HCT116 (cell line): Measurements from ENCODE around the gene ABL1. TPM values are rescaled to one million over a fixed set of nuclear protein-coding genes. Genes with fewer than 3 reads are reported as not detected.
A peak's percentile ranks its signal among the peaks of the same experiment; 100 is the strongest.

Experiments
- ATAC-seq: fragments of 200-7000 bp; cut with Tn5 transposase; 2 replicates; pipeline ENCODE4 v1.9.1; 2020; ENCODE audit warnings: mild to moderate bottlenecking, moderate library complexity
- BruUV-seq: library from RNA; stranded (reverse); fragments of 400-500 nt; replicated peaks from 2 replicates; lab custom pipeline; 2021; lab: Mats Ljungman, UMichigan
- CTCF ChIA-PET: fragments of 300-600 bp; sonication (Branson Sonifier 250); formaldehyde crosslinking; loops from one replicate; lab custom pipeline; 2021; ENCODE audit warnings: antibody characterized with exemption; lab: Charles Lee
- POLR2A ChIA-PET: fragments of 300-600, 350-600 bp; sonication (Branson Sonifier 250); formaldehyde crosslinking; loops from one replicate; lab custom pipeline; 2021; ENCODE audit warnings: antibody characterized with exemption; lab: Charles Lee
- RAD21 ChIA-PET, 2 experiments: fragments of 300-600 bp; sonication (Branson Sonifier 250); formaldehyde crosslinking; loops; one replicate each; lab custom pipeline; 2023; ENCODE audit warnings: low total read pairs in 2 of 2; ENCODE audit not compliant: uncharacterized antibody in 2 of 2, unreplicated experiment in 2 of 2, low non-redundant PET in 1 of 2; lab: Charles Lee
- DNase-seq: peaks from one replicate; pipeline ENCODE4 v3.0.0-alpha.2; 2010; ENCODE audit warnings: low read depth, low spot score
- H2AFZ ChIP-seq: fragments of 200-600 bp; shearing (Covaris generic), sonication (generic); 2 replicates; pipeline ENCODE4 v1.6.1; 2017; ENCODE audit warnings: low read depth, mixed run types, mixed read lengths, antibody characterized with exemption, low read length; ENCODE audit not compliant: poor library complexity, severe bottlenecking
- H3K27ac ChIP-seq: 2 replicates; pipeline ENCODE4 v1.5.1; 2012; ENCODE audit warnings: low read depth, low read length
- H3K27me3 ChIP-seq: fragments of 200-600 bp; sonication (generic); 2 replicates; pipeline ENCODE4 v1.6.1; 2016; ENCODE audit warnings: mixed run types, low read length, mixed read lengths; ENCODE audit not compliant: insufficient read depth
- H3K36me3 ChIP-seq, 2 experiments: fragments of 200-500 bp in 1 of 2; fragments of 200-600 bp in 1 of 2; sonication (Bioruptor generic) in 1 of 2; sonication (generic) in 1 of 2; 2 replicates each; pipeline versions ENCODE4 v1.5.1 to v1.6.1; 2014 to 2016; ENCODE audit warnings: low read length in 2 of 2, inconsistent platforms in 1 of 2, mixed read lengths in 1 of 2, mixed run types in 1 of 2; ENCODE audit not compliant: insufficient read depth in 2 of 2, control insufficient read depth in 1 of 2
- H3K4me1 ChIP-seq, 2 experiments: fragments of 200-600 bp in 1 of 2; sonication (generic) in 1 of 2; 2 replicates each; pipeline versions ENCODE4 v1.5.1 to v1.6.1; 2012 to 2017; ENCODE audit warnings: low read length in 2 of 2, inconsistent platforms in 1 of 2, mild to moderate bottlenecking in 1 of 2, mixed read lengths in 1 of 2, mixed run types in 1 of 2, moderate library complexity in 1 of 2; ENCODE audit not compliant: insufficient read depth in 2 of 2, control insufficient read depth in 1 of 2
- H3K4me2 ChIP-seq: fragments of 200-600 bp; sonication (generic); 2 replicates; pipeline ENCODE4 v1.6.1; 2017; ENCODE audit warnings: mixed run types, low read length, mixed read lengths
- H3K4me3 ChIP-seq, 2 experiments: fragments of 200-600 bp in 1 of 2; sonication (generic) in 1 of 2; replicated peaks in 1 of 2; 2 replicates each; pipeline ENCODE4 v1.5.1; 2011 to 2016; ENCODE audit warnings: low read length in 2 of 2, control low read depth in 1 of 2, low read depth in 1 of 2, mild to moderate bottlenecking in 1 of 2, mixed read lengths in 1 of 2, mixed run types in 1 of 2
- H3K79me2 ChIP-seq: fragments of 200-600 bp; sonication (generic); 2 replicates; pipeline ENCODE4 v1.6.1; 2017; ENCODE audit warnings: mild to moderate bottlenecking, mixed run types, low read length, moderate library complexity, mixed read lengths; ENCODE audit not compliant: insufficient read depth
- H3K9ac ChIP-seq: fragments of 200-600 bp; sonication (generic); 2 replicates; pipeline ENCODE4 v1.6.1; 2016; ENCODE audit warnings: low read length, mixed read lengths
- H3K9me2 ChIP-seq: fragments of 200-600 bp; sonication (generic), shearing (Covaris generic); 2 replicates; pipeline ENCODE4 v1.6.1; 2017; ENCODE audit warnings: mixed run types, mild to moderate bottlenecking, moderate library complexity; ENCODE audit not compliant: insufficient read depth
- H3K9me3 ChIP-seq, 2 experiments: fragments of 200-500 bp in 1 of 2; fragments of 200-600 bp in 1 of 2; sonication (Bioruptor generic) in 1 of 2; sonication (generic) in 1 of 2; 2 replicates each; pipeline ENCODE4 v1.6.1; 2014 to 2017; ENCODE audit warnings: low read length in 2 of 2, mixed read lengths in 2 of 2, inconsistent platforms in 1 of 2, low read depth in 1 of 2, mild to moderate bottlenecking in 1 of 2, mixed run types in 1 of 2, moderate library complexity in 1 of 2; ENCODE audit not compliant: control insufficient read depth in 1 of 2, insufficient read depth in 1 of 2
- H4K20me1 ChIP-seq: fragments of 200-600 bp; sonication (generic), shearing (Covaris generic); 2 replicates; pipeline ENCODE4 v1.6.1; 2017; ENCODE audit warnings: mixed run types, mild to moderate bottlenecking, moderate library complexity; ENCODE audit not compliant: insufficient read depth
- CBX3 ChIP-seq: IDR thresholded peaks from 2 replicates; pipeline ENCODE4 v1.6.1; 2012; ENCODE audit warnings: low read depth
- ELF1 ChIP-seq: IDR thresholded peaks from 2 replicates; pipeline ENCODE4 v1.6.1; 2012; ENCODE audit warnings: low read depth, borderline replicate concordance
- JUND ChIP-seq: IDR thresholded peaks from 2 replicates; pipeline ENCODE4 v1.6.1; 2012
- POLR2AphosphoS5 ChIP-seq: IDR thresholded peaks from 2 replicates; pipeline ENCODE4 v1.6.1; 2011; ENCODE audit warnings: mild to moderate bottlenecking, low read depth, low read length, moderate library complexity
- RAD21 ChIP-seq: IDR thresholded peaks from 2 replicates; pipeline ENCODE4 v1.6.1; 2012; ENCODE audit warnings: low read depth, mild to moderate bottlenecking
- REST ChIP-seq: IDR thresholded peaks from 2 replicates; pipeline ENCODE4 v1.6.1; 2012; ENCODE audit warnings: low read depth
- SP1 ChIP-seq: IDR thresholded peaks from 2 replicates; pipeline ENCODE4 v1.6.1; 2012; ENCODE audit warnings: low read depth
- SRF ChIP-seq: IDR thresholded peaks from 2 replicates; pipeline ENCODE4 v1.6.1; 2012; ENCODE audit warnings: low read depth
- ZFX ChIP-seq: fragments of 450-650 bp; IDR thresholded peaks from 2 replicates; pipeline ENCODE4 v1.6.1; 2017
- ZNF274 ChIP-seq: fragments of 200-500 bp; sonication (Bioruptor generic); IDR thresholded peaks from 2 replicates; pipeline ENCODE4 v1.6.1; 2014; ENCODE audit warnings: mild to moderate bottlenecking, low read depth, low read length, inconsistent platforms
- intact Hi-C: fragments of 100-400 bp; cut with micrococcal nuclease; formaldehyde crosslinking; loops from 2 replicates; pipeline ENCODE4 v1.10.0; 2022
- total RNA-seq: library from RNA; stranded (reverse); gene quantifications from one replicate; pipeline ENCODE4 v1.2.1, GENCODE V29; 2021; ENCODE audit not compliant: unreplicated experiment

The ABL1 gene
- total RNA-seq, 1 experiment from 2014 or later, result 54.7 TPM

- Histone ChIP-seq H3K4me2 (peak overlapping the region; percentile 59; the same call in 1 of the 2 replicates), H4K20me1 (no peaks in the 10 kb centered on the region), H3K9me2 (no peaks in the 10 kb centered on the region), H3K79me2 (peaks cover 24% of the 10 kb centered on the region; the same call in 1 of the 2 replicates), H3K9ac (no peak overlapping the region; the same call in 1 of the 2 replicates), H3K4me3 (no peak overlapping the region), H3K36me3 (no peaks in the 10 kb centered on the region), H3K27me3 (no peaks in the 10 kb centered on the region), H3K9me3 (peaks cover 0 to 5% of the 10 kb centered on the region in 2 experiments; a peak in 1 of 4 replicates), H3K4me1 (peaks cover 24 to 28% of the 10 kb centered on the region in 2 experiments), H2AFZ (no peak overlapping the region), H3K27ac (no peak overlapping the region)
- no peak for TF ChIP-seq ZNF274
- no peak for TF ChIP-seq RAD21
- TF ChIP-seq JUND, result no peak
- no peak for TF ChIP-seq POLR2AphosphoS5
- TF ChIP-seq ELF1, result no peak
- TF ChIP-seq REST, result no peak
- TF ChIP-seq ZFX, result no peak
- no peak for TF ChIP-seq SP1
- TF ChIP-seq SRF, result no peak
- TF ChIP-seq CBX3, result no peak
- ChIA-PET CTCF (no interaction called here), RAD21 (no interaction called here), POLR2A (no interaction called here)
- DNase-seq (no peak), ATAC-seq (no peak)
- no TSS peak for BruUV-seq
- intact Hi-C loops, result no loop called here
Measured at GRCh38 chr9:130825809-130826208, 9.2 kb upstream of the ABL1 start.
